WTC11 (cell line): ENCODE measurements around the gene SYS1. TPM values are rescaled to one million over a fixed set of nuclear protein-coding genes. Genes with fewer than 3 reads are reported as not detected.

Experiments used
- ATAC-seq: fragments of 200-7000 bp; cut with Tn5 transposase; 2 replicates; pipeline ENCODE4 v1.10.0; 2021; ENCODE audit warnings: mild to moderate bottlenecking, moderate library complexity
- CTCF ChIA-PET: fragments of 300-600 bp; sonication (Branson Sonifier 250); formaldehyde crosslinking; loops from one replicate; lab custom pipeline; 2021; ENCODE audit warnings: antibody characterized with exemption; lab: Charles Lee
- POLR2A ChIA-PET: fragments of 350-600 bp; sonication (Branson Sonifier 250); formaldehyde crosslinking; loops from one replicate; lab custom pipeline; 2021; ENCODE audit warnings: antibody characterized with exemption; lab: Charles Lee
- DNase-seq: peaks from one replicate; pipeline ENCODE4 v3.0.0; 2021; ENCODE audit warnings: low spot score
- H3K27ac Mint-ChIP-seq: 2 replicates; pipeline ENCODE4 v1.8.0; 2021; ENCODE audit warnings: mixed read lengths
- H3K27me3 Mint-ChIP-seq: 2 replicates; pipeline ENCODE4 v1.8.0; 2021; ENCODE audit warnings: low read depth, mild to moderate bottlenecking, moderate library complexity, mixed read lengths
- H3K36me3 Mint-ChIP-seq: 2 replicates; pipeline ENCODE4 v1.8.0; 2021; ENCODE audit warnings: mixed read lengths
- H3K4me1 Mint-ChIP-seq: 2 replicates; pipeline ENCODE4 v1.8.0; 2022; ENCODE audit warnings: mixed read lengths
- H3K4me3 Mint-ChIP-seq: 2 replicates; pipeline ENCODE4 v1.8.0; 2021; ENCODE audit warnings: mild to moderate bottlenecking, moderate library complexity, mixed read lengths
- H3K9me3 Mint-ChIP-seq: 2 replicates; pipeline ENCODE4 v1.8.0; 2021; ENCODE audit warnings: mixed read lengths
- CBFB ChIP-seq: sonication (generic); formaldehyde crosslinking; IDR thresholded peaks from 2 replicates; pipeline ENCODE4 v1.8.1; 2022; ENCODE audit warnings: mild to moderate bottlenecking, low read depth, missing genetic modification reagents
- CREB1 ChIP-seq: sonication (generic); formaldehyde crosslinking; IDR thresholded peaks from 2 replicates; pipeline ENCODE4 v1.8.0; 2023; ENCODE audit warnings: mild to moderate bottlenecking, missing genetic modification reagents
- CREM ChIP-seq: sonication (generic); formaldehyde crosslinking; IDR thresholded peaks from 2 replicates; pipeline ENCODE4 v1.8.1; 2022; ENCODE audit warnings: mild to moderate bottlenecking, missing genetic modification reagents, moderate library complexity
- ELF4 ChIP-seq: sonication (generic); formaldehyde crosslinking; IDR thresholded peaks from 2 replicates; pipeline ENCODE4 v1.8.1; 2022; ENCODE audit warnings: low read depth, mild to moderate bottlenecking, moderate library complexity, missing genetic modification reagents
- EMX1 ChIP-seq: fragments of 250-450 bp; sonication (Bioruptor Pico); IDR thresholded peaks from 2 replicates; pipeline ENCODE4 v1.8.0; 2021; ENCODE audit warnings: mild to moderate bottlenecking
- JUN ChIP-seq: sonication (generic); formaldehyde crosslinking; IDR thresholded peaks from 2 replicates; pipeline ENCODE4 v1.8.0; 2023; ENCODE audit warnings: mild to moderate bottlenecking, missing genetic modification reagents
- NFE2L1 ChIP-seq: sonication (generic); formaldehyde crosslinking; IDR thresholded peaks from 2 replicates; pipeline ENCODE4 v1.8.1; 2023; ENCODE audit warnings: missing genetic modification reagents
- PRRX2 ChIP-seq: fragments of 250-450 bp; sonication (Bioruptor Pico); IDR thresholded peaks from 2 replicates; pipeline ENCODE4 v1.8.0; 2021; ENCODE audit warnings: mild to moderate bottlenecking
- ZNF416 ChIP-seq: fragments of 250-450 bp; sonication (Bioruptor Pico); IDR thresholded peaks from 2 replicates; pipeline ENCODE4 v1.9.0; 2021; ENCODE audit warnings: mild to moderate bottlenecking, inconsistent platforms
- ZNF671 ChIP-seq: fragments of 250-450 bp; sonication (Bioruptor Pico); IDR thresholded peaks from 2 replicates; pipeline ENCODE4 v1.8.0; 2021; ENCODE audit warnings: mild to moderate bottlenecking
- total RNA-seq: library from RNA; stranded (reverse); gene quantifications from 3 replicates; pipeline ENCODE4 v1.2.3, GENCODE V29; 2021
- TF ChIP-seq, protein P1 (sequence below): sonication (generic); formaldehyde crosslinking; IDR thresholded peaks from 2 replicates; pipeline ENCODE4 v1.8.1; 2023; ENCODE audit warnings: mild to moderate bottlenecking, missing genetic modification reagents, borderline replicate concordance
- TF ChIP-seq, protein P2 (sequence below): sonication (generic); formaldehyde crosslinking; IDR thresholded peaks from 2 replicates; pipeline ENCODE4 v1.8.0; 2022; ENCODE audit warnings: mild to moderate bottlenecking, missing genetic modification reagents
- TF ChIP-seq, protein P3 (sequence below): sonication (generic); formaldehyde crosslinking; IDR thresholded peaks from 2 replicates; pipeline ENCODE4 v1.8.0; 2022; ENCODE audit warnings: missing genetic modification reagents
- TF ChIP-seq, protein P4 (sequence below): sonication (generic); formaldehyde crosslinking; IDR thresholded peaks from 2 replicates; pipeline ENCODE4 v1.8.1; 2023; ENCODE audit warnings: mild to moderate bottlenecking, missing genetic modification reagents, moderate library complexity
- TF ChIP-seq, protein P5 (sequence below): sonication (generic); formaldehyde crosslinking; IDR thresholded peaks from 2 replicates; pipeline ENCODE4 v1.8.0; 2023; ENCODE audit warnings: mild to moderate bottlenecking, missing genetic modification reagents
- TF ChIP-seq, protein P6 (sequence below): sonication (generic); formaldehyde crosslinking; IDR thresholded peaks from 2 replicates; pipeline ENCODE4 v1.8.1; 2023; ENCODE audit warnings: mild to moderate bottlenecking, missing genetic modification reagents

Gene SYS1
- total RNA-seq, 1 experiment from 2014 or later = 16.4 TPM

DNA sequence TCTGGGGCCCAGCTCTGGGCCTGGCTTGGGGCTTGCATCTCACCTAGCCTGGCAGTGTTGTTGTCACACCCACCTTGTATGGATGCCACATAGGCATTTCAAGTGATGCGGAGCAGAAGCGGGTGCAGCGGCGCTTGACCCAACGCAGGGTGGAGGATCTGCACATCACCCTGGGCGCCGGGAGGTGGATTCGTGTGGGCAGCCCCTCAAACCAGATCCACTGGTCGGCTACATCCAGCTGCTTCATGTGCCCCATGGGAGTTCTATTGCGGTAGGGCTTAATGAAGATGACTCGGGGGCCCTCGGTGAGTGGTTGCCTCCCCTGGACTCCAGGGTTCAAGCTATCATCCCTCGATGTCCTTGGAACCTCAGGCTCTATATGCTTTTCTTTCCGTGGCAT is 12.0 kb downstream of the SYS1 start:
- POLR2A ChIA-PET = interaction anchor here (0.6 to 2.1 kb wide), 2 partner anchors 48 to 62 kb away, joined by 3 to 7 read pairs; no protein-coding TSS in a partner anchor
- 0 out of 2 replicates have a peak overlapping the region, but pooled peaks have one; percentile 22 for H3K27ac Mint-ChIP-seq
- no peaks in the 10 kb centered on the region for H3K36me3 Mint-ChIP-seq
- no peak overlapping the region for H3K4me3 Mint-ChIP-seq
- H3K27me3 Mint-ChIP-seq = peaks cover 6% of the 10 kb centered on the region
- no peak for ATAC-seq
- TF ChIP-seq, protein P1, sequence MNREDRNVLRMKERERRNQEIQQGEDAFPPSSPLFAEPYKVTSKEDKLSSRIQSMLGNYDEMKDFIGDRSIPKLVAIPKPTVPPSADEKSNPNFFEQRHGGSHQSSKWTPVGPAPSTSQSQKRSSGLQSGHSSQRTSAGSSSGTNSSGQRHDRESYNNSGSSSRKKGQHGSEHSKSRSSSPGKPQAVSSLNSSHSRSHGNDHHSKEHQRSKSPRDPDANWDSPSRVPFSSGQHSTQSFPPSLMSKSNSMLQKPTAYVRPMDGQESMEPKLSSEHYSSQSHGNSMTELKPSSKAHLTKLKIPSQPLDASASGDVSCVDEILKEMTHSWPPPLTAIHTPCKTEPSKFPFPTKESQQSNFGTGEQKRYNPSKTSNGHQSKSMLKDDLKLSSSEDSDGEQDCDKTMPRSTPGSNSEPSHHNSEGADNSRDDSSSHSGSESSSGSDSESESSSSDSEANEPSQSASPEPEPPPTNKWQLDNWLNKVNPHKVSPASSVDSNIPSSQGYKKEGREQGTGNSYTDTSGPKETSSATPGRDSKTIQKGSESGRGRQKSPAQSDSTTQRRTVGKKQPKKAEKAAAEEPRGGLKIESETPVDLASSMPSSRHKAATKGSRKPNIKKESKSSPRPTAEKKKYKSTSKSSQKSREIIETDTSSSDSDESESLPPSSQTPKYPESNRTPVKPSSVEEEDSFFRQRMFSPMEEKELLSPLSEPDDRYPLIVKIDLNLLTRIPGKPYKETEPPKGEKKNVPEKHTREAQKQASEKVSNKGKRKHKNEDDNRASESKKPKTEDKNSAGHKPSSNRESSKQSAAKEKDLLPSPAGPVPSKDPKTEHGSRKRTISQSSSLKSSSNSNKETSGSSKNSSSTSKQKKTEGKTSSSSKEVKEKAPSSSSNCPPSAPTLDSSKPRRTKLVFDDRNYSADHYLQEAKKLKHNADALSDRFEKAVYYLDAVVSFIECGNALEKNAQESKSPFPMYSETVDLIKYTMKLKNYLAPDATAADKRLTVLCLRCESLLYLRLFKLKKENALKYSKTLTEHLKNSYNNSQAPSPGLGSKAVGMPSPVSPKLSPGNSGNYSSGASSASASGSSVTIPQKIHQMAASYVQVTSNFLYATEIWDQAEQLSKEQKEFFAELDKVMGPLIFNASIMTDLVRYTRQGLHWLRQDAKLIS (CRISPR knock-in tag) = no peak
- TF ChIP-seq ZNF671 (CRISPR knock-in tag) (no peak), ELF4 (CRISPR knock-in tag) (no peak)
- H3K4me1 Mint-ChIP-seq = peaks cover 16% of the 10 kb centered on the region
- CTCF ChIA-PET = interaction anchor here (1.3 to 4.9 kb wide), 9 partner anchors 12 to 123 kb away, joined by 3 to 164 read pairs (median 25); partner anchors contain the start of gene PIGT
- no peaks in the 10 kb centered on the region for H3K9me3 Mint-ChIP-seq
- no peak for DNase-seq

DNA sequence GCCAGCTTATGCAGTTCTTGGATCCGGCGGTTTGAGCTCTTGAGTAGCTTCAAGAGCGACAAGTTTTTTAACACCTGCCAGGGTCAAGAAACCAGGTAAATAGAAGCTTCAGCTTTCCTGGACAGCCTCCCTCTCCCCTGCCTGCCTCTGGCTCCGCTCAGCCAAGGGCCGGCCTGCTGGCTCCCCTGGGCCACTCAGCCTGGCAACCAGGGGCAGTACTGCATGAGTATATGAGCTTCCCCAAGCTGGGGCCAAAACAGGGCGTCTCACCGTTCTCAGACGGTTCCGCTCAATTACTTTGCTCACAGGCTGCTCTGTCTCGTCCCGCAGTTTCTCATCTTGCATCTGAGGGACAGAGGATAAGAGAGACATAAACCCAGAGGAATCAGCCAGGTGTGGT is 14.3 kb downstream of the SYS1 start:
- Mint-ChIP-seq H3K9me3 (no peaks in the 10 kb centered on the region), H3K27me3 (peaks cover 6% of the 10 kb centered on the region), H3K4me1 (peaks cover 15% of the 10 kb centered on the region), H3K27ac (no peak overlapping the region), H3K4me3 (no peak overlapping the region), H3K36me3 (no peaks in the 10 kb centered on the region)
- POLR2A ChIA-PET = interaction anchor here (1.4 kb wide), 1 partner anchor 29 kb away, joined by 5 read pairs; no protein-coding TSS in a partner anchor
- no peak for DNase-seq
- CTCF ChIA-PET = interaction anchor here (1.2 to 2.4 kb wide), 5 partner anchors 14 to 77 kb away, joined by 4 to 19 read pairs (median 5); partner anchors contain the start of gene SYS1
- TF ChIP-seq, protein P2, sequence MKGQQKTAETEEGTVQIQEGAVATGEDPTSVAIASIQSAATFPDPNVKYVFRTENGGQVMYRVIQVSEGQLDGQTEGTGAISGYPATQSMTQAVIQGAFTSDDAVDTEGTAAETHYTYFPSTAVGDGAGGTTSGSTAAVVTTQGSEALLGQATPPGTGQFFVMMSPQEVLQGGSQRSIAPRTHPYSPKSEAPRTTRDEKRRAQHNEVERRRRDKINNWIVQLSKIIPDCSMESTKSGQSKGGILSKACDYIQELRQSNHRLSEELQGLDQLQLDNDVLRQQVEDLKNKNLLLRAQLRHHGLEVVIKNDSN = no peak
- TF ChIP-seq CREB1 (CRISPR knock-in tag) (no peak), JUN (CRISPR knock-in tag) (no peak), ZNF671 (CRISPR knock-in tag) (no peak), PRRX2 (no peak), CREM (no peak), EMX1 (CRISPR knock-in tag) (no peak), ZNF416 (CRISPR knock-in tag) (no peak), NFE2L1 (CRISPR knock-in tag) (no peak)
- TF ChIP-seq, protein P3, sequence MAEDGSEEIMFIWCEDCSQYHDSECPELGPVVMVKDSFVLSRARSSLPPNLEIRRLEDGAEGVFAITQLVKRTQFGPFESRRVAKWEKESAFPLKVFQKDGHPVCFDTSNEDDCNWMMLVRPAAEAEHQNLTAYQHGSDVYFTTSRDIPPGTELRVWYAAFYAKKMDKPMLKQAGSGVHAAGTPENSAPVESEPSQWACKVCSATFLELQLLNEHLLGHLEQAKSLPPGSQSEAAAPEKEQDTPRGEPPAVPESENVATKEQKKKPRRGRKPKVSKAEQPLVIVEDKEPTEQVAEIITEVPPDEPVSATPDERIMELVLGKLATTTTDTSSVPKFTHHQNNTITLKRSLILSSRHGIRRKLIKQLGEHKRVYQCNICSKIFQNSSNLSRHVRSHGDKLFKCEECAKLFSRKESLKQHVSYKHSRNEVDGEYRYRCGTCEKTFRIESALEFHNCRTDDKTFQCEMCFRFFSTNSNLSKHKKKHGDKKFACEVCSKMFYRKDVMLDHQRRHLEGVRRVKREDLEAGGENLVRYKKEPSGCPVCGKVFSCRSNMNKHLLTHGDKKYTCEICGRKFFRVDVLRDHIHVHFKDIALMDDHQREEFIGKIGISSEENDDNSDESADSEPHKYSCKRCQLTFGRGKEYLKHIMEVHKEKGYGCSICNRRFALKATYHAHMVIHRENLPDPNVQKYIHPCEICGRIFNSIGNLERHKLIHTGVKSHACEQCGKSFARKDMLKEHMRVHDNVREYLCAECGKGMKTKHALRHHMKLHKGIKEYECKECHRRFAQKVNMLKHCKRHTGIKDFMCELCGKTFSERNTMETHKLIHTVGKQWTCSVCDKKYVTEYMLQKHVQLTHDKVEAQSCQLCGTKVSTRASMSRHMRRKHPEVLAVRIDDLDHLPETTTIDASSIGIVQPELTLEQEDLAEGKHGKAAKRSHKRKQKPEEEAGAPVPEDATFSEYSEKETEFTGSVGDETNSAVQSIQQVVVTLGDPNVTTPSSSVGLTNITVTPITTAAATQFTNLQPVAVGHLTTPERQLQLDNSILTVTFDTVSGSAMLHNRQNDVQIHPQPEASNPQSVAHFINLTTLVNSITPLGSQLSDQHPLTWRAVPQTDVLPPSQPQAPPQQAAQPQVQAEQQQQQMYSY (CRISPR knock-in tag) = no peak
- TF ChIP-seq, protein P4, sequence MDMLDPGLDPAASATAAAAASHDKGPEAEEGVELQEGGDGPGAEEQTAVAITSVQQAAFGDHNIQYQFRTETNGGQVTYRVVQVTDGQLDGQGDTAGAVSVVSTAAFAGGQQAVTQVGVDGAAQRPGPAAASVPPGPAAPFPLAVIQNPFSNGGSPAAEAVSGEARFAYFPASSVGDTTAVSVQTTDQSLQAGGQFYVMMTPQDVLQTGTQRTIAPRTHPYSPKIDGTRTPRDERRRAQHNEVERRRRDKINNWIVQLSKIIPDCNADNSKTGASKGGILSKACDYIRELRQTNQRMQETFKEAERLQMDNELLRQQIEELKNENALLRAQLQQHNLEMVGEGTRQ (CRISPR knock-in tag) = no peak
- ATAC-seq = no peak

DNA sequence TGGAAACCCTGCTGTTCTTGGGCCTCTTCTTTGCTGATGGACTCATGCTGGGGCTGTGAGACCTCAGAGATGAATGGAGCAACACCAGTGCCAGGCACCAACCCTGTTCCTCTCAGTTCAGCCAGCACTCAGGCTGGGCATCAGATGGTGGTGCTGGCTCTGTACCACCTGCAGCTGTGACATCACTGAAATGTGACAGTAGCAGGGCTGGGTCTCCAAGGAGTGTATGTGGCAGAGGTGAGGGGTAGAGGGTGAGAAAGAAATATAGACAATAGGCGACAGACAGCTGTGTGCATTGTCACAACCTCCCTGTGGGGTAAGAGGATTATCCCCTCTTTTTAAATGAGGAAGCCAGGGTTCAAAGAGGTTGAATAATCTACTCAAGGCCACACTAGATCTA is 15.2 kb downstream of the SYS1 start, which contains the start of gene TP53TG5:
Gene TP53TG5, minus strand, starts transcription at position 135 of the 400 bp plus-strand sequence. Its CDS starts 89 bp downstream, at position 46.
- H3K4me1 Mint-ChIP-seq = peaks cover 9% of the 10 kb centered on the region; the same call in 1 of the 2 replicates
- DNase-seq (no peak), ATAC-seq (no peak)
- H3K9me3 Mint-ChIP-seq = no peaks in the 10 kb centered on the region
- ChIA-PET CTCF (interaction anchor here (0.9 to 2.8 kb wide), 3 partner anchors 15 to 66 kb away, joined by 3 to 14 read pairs (median 4); no protein-coding TSS in a partner anchor), POLR2A (no interaction called here)
- no peaks in the 10 kb centered on the region for H3K36me3 Mint-ChIP-seq
- no peak within 1 kb of the TSS for H3K27ac Mint-ChIP-seq
- H3K4me3 Mint-ChIP-seq = no peak within 1 kb of the TSS
- H3K27me3 Mint-ChIP-seq = peaks cover 3% of the 10 kb centered on the region; the same call in 1 of the 2 replicates
- TF ChIP-seq, protein P5, sequence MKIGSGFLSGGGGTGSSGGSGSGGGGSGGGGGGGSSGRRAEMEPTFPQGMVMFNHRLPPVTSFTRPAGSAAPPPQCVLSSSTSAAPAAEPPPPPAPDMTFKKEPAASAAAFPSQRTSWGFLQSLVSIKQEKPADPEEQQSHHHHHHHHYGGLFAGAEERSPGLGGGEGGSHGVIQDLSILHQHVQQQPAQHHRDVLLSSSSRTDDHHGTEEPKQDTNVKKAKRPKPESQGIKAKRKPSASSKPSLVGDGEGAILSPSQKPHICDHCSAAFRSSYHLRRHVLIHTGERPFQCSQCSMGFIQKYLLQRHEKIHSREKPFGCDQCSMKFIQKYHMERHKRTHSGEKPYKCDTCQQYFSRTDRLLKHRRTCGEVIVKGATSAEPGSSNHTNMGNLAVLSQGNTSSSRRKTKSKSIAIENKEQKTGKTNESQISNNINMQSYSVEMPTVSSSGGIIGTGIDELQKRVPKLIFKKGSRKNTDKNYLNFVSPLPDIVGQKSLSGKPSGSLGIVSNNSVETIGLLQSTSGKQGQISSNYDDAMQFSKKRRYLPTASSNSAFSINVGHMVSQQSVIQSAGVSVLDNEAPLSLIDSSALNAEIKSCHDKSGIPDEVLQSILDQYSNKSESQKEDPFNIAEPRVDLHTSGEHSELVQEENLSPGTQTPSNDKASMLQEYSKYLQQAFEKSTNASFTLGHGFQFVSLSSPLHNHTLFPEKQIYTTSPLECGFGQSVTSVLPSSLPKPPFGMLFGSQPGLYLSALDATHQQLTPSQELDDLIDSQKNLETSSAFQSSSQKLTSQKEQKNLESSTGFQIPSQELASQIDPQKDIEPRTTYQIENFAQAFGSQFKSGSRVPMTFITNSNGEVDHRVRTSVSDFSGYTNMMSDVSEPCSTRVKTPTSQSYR (CRISPR knock-in tag) = no peak
- TF ChIP-seq CBFB (CRISPR knock-in tag) (no peak), ZNF416 (CRISPR knock-in tag) (no peak)
- TF ChIP-seq, protein P4 (CRISPR knock-in tag) = no peak
- TF ChIP-seq, protein P6, sequence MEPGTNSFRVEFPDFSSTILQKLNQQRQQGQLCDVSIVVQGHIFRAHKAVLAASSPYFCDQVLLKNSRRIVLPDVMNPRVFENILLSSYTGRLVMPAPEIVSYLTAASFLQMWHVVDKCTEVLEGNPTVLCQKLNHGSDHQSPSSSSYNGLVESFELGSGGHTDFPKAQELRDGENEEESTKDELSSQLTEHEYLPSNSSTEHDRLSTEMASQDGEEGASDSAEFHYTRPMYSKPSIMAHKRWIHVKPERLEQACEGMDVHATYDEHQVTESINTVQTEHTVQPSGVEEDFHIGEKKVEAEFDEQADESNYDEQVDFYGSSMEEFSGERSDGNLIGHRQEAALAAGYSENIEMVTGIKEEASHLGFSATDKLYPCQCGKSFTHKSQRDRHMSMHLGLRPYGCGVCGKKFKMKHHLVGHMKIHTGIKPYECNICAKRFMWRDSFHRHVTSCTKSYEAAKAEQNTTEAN = no peak
